Hepatocyte (in vitro differentiated cells): Measurements from ENCODE around the gene CNP. TPM values are rescaled to one million over a fixed set of nuclear protein-coding genes. Genes with fewer than 3 reads are reported as not detected.

Experiments
- DNase-seq: peaks from one replicate; pipeline ENCODE4 v3.0.0-alpha.2; 2016; ENCODE audit warnings: low spot score
- H2AFZ ChIP-seq: fragments of 200-600 bp; sonication (generic); 2 replicates; pipeline ENCODE4 v1.6.0; 2016; ENCODE audit warnings: antibody characterized with exemption, mild to moderate bottlenecking
- H3K27ac ChIP-seq: fragments of 200-600 bp; sonication (generic); 2 replicates; pipeline ENCODE4 v1.5.1; 2016; ENCODE audit warnings: mild to moderate bottlenecking
- H3K27me3 ChIP-seq: fragments of 200-600 bp; sonication (generic); 2 replicates; pipeline ENCODE4 v1.6.1; 2016
- H3K36me3 ChIP-seq: fragments of 200-600 bp; sonication (generic); replicated peaks from 2 replicates; pipeline ENCODE4 v1.5.1; 2016; ENCODE audit warnings: low read depth; ENCODE audit not compliant: insufficient read depth
- H3K4me1 ChIP-seq: fragments of 200-600 bp; sonication (generic); 2 replicates; pipeline ENCODE4 v1.5.1; 2016; ENCODE audit warnings: mild to moderate bottlenecking, moderate library complexity; ENCODE audit not compliant: insufficient read depth
- H3K4me2 ChIP-seq: fragments of 200-600 bp; sonication (generic); 2 replicates; pipeline ENCODE4 v1.6.0; 2016
- H3K4me3 ChIP-seq: fragments of 200-600 bp; sonication (generic); 2 replicates; pipeline ENCODE4 v1.5.1; 2016; ENCODE audit warnings: mild to moderate bottlenecking
- H3K79me2 ChIP-seq: fragments of 200-600 bp; sonication (generic); 2 replicates; pipeline ENCODE4 v1.6.0; 2017; ENCODE audit warnings: mild to moderate bottlenecking
- H3K9me2 ChIP-seq: fragments of 200-600 bp; sonication (generic); replicated peaks from 2 replicates; pipeline ENCODE4 v1.6.0; 2017; ENCODE audit warnings: mild to moderate bottlenecking; ENCODE audit not compliant: insufficient read depth
- H3K9me3 ChIP-seq: fragments of 200-600 bp; sonication (generic); 2 replicates; pipeline ENCODE4 v1.5.1; 2016; ENCODE audit warnings: low read depth, mild to moderate bottlenecking
- H4K20me1 ChIP-seq: fragments of 200-600 bp; sonication (generic); 2 replicates; pipeline ENCODE4 v1.6.0; 2016; ENCODE audit warnings: mild to moderate bottlenecking; ENCODE audit not compliant: insufficient read depth, poor library complexity, severe bottlenecking
- EZH2 ChIP-seq: fragments of 200-600 bp; sonication (generic); IDR thresholded peaks from 2 replicates; pipeline ENCODE4 v1.6.1; 2016; ENCODE audit warnings: antibody characterized with exemption, mild to moderate bottlenecking, borderline replicate concordance
- EZH2phosphoT487 ChIP-seq: fragments of 200-600 bp; sonication (generic); IDR thresholded peaks from one replicate; pipeline ENCODE4 v1.6.1; 2018; ENCODE audit warnings: antibody characterized with exemption, mild to moderate bottlenecking, low read depth, moderate library complexity; ENCODE audit not compliant: unreplicated experiment, severe bottlenecking
- WGBS: methylation state at CpG from one replicate; pipeline ENCODE4 v1.1.6; 2016; ENCODE audit warnings: low lambda C conversion rate; ENCODE audit errors: missing lambda C conversion rate; 5-methylcytosine and 5-hydroxymethylcytosine counted together
- polyA plus RNA-seq: library from polyadenylated mRNA; unstranded; fragments of >200 nt; fragmentation: Nextera tagmentation; extraction: Ambion mirVana; gene quantifications from 2 replicates; pipeline ENCODE4 v1.2.1, GENCODE V29; 2016
- total RNA-seq: library from RNA; depleted of rRNA; stranded (reverse); fragments of >200 nt; gene quantifications from 2 replicates; pipeline ENCODE4 v1.2.3, GENCODE V29; 2014
- TF ChIP-seq, protein P1 (sequence below): fragments of 200-600 bp; sonication (generic); IDR thresholded peaks from 2 replicates; pipeline ENCODE4 v1.5.1; 2016; ENCODE audit warnings: antibody characterized with exemption, mild to moderate bottlenecking; ENCODE audit not compliant: poor library complexity

Gene CNP
- total and polyA plus RNA-seq, 2 experiments from 2014 or later, result 61.4 to 97.0 TPM

DNA sequence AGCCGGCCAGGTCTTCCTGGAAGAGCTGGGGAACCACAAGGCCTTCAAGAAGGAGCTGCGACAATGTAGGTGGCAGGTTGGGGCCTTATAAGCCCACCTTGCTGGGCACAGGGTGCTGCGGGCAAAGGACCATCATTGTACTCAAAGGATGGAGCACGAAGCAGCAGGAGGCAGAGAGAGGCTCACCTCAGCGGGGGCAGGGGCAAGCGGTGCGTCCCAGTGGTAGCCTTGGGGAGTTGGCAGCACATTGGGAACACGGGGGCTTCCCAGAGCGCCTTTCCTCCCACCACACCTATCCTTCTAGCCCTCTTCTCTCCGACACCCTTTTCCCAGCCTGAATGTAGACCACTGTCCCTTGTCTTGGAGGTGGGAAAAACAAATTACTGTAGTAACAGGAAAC is 2.1 kb downstream of the CNP start:
- H3K4me1 ChIP-seq, result peaks cover 17% of the 10 kb centered on the region
- no peaks in the 10 kb centered on the region for H3K9me3 ChIP-seq
- peaks cover 52% of the 10 kb centered on the region for H3K79me2 ChIP-seq
- WGBS, result 97% methylated on average over 10 of the region's 10 CpGs
- no peak overlapping the region for H3K4me2 ChIP-seq
- H3K27me3 ChIP-seq, result no peaks in the 10 kb centered on the region
- H3K9me2 ChIP-seq, result no peaks in the 10 kb centered on the region
- no peak for TF ChIP-seq EZH2phosphoT487
- DNase-seq, result no peak
- peaks cover 8% of the 10 kb centered on the region for H4K20me1 ChIP-seq
- H3K4me3 ChIP-seq, result no peak overlapping the region
- H3K27ac ChIP-seq, result no peak overlapping the region
- H3K36me3 ChIP-seq, result no peaks in the 10 kb centered on the region
- H2AFZ ChIP-seq, result no peak overlapping the region

DNA sequence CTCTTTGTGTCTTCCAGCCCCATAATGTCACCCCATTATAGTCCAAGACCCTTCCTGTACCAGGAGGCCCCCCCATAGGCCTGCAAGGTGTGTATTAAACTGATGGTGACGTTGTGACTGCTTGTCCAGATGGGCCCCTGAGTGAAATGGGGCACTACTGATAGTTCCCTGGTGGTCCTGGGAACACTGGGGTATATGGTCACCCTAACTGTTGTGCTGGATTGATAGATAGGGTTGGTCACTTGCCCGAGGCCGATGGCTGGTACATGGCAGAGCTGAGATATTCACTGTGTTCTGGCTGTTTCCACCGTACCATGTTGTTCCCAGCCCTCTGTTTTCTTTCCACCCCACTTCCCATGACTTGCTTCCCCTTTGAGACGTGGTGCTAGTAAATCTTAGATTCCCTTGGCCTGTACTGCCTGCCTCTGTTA is 4.3 kb downstream of the CNP start:
- no peak overlapping the region for H3K27ac ChIP-seq
- H3K36me3 ChIP-seq, result no peaks in the 10 kb centered on the region
- H3K27me3 ChIP-seq, result no peaks in the 10 kb centered on the region
- H3K9me2 ChIP-seq, result no peaks in the 10 kb centered on the region
- no peak overlapping the region for H3K4me2 ChIP-seq
- 90% methylated on average over 5 of the region's 5 CpGs for WGBS
- H3K9me3 ChIP-seq, result no peaks in the 10 kb centered on the region
- H3K4me1 ChIP-seq, result peaks cover 12% of the 10 kb centered on the region
- peaks cover 8% of the 10 kb centered on the region for H4K20me1 ChIP-seq
- H2AFZ ChIP-seq, result no peak overlapping the region
- no peak overlapping the region for H3K4me3 ChIP-seq
- no peak for DNase-seq
- peaks cover 52% of the 10 kb centered on the region for H3K79me2 ChIP-seq
- TF ChIP-seq, protein P1, sequence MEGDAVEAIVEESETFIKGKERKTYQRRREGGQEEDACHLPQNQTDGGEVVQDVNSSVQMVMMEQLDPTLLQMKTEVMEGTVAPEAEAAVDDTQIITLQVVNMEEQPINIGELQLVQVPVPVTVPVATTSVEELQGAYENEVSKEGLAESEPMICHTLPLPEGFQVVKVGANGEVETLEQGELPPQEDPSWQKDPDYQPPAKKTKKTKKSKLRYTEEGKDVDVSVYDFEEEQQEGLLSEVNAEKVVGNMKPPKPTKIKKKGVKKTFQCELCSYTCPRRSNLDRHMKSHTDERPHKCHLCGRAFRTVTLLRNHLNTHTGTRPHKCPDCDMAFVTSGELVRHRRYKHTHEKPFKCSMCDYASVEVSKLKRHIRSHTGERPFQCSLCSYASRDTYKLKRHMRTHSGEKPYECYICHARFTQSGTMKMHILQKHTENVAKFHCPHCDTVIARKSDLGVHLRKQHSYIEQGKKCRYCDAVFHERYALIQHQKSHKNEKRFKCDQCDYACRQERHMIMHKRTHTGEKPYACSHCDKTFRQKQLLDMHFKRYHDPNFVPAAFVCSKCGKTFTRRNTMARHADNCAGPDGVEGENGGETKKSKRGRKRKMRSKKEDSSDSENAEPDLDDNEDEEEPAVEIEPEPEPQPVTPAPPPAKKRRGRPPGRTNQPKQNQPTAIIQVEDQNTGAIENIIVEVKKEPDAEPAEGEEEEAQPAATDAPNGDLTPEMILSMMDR, result no peak
- TF ChIP-seq EZH2phosphoT487, result no peak
- no peak for TF ChIP-seq EZH2

DNA sequence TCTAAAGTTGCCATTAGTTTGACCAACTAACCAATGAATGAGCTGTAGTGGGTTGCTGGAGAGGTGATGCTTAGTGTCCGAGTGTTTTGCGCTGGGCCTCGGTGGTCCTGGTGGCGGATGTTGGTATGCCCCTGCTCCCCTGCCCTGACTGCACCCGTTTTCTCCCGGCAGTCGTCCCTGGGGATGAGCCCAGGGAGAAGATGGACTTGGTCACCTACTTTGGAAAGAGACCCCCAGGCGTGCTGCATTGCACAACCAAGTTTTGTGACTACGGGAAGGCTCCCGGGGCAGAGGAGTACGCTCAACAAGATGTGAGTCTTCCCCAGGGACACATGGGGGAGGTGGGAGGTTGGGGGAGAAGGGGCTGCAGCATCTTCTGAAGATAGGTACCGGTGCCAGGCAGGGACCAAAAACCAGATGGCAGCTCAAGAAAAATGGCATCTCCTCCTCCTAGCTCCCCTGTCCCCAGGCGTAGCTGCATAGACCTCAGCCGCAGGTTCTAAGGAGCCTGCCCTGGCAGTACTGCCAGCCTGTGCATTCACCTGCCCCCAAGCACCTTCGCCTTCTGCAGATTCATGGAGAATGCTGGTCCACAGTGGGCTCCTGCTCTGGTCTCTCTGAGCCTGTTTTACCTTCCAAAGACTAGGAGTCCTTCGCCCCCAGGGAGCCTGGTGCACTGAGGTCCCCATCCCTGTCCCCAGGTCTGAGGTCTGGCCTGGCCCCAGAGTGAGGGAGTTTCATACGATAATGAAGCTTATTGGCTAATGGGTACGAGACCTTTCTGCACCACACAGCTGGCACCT is 5.3 kb downstream of the CNP start:
- no peak overlapping the region for H2AFZ ChIP-seq
- no peaks in the 10 kb centered on the region for H3K36me3 ChIP-seq
- no peaks in the 10 kb centered on the region for H3K27me3 ChIP-seq
- H3K4me2 ChIP-seq, result no peak overlapping the region
- peaks cover 8% of the 10 kb centered on the region for H4K20me1 ChIP-seq
- WGBS, result 92% methylated on average over 18 of the region's 18 CpGs
- peaks cover 12% of the 10 kb centered on the region for H3K4me1 ChIP-seq
- H3K9me2 ChIP-seq, result no peaks in the 10 kb centered on the region
- H3K4me3 ChIP-seq, result no peak overlapping the region
- no peaks in the 10 kb centered on the region for H3K9me3 ChIP-seq
- no peak overlapping the region for H3K27ac ChIP-seq
- H3K79me2 ChIP-seq, result peaks cover 50% of the 10 kb centered on the region
- TF ChIP-seq, protein P1, result no peak
- TF ChIP-seq EZH2phosphoT487, result no peak
- TF ChIP-seq EZH2, result no peak
- DNase-seq, result no peak

GRCh38 chr17:41972571-41973407 is 6.2 kb downstream of the CNP start:
- H4K20me1 ChIP-seq, result peaks cover 8% of the 10 kb centered on the region
- H3K79me2 ChIP-seq, result peaks cover 42% of the 10 kb centered on the region

More at GRCh38 chr17:41972571-41973407, 6.2 kb downstream of the CNP start:
- 89% methylated on average over 22 of the region's 22 CpGs for whole genome bisulfite sequencing
- H3K4me1 ChIP-seq, result peaks cover 7% of the 10 kb centered on the region
- no peak for DNase-seq
- H2AFZ ChIP-seq, result no peak overlapping the region
- no peaks in the 10 kb centered on the region for H3K36me3 ChIP-seq
- no peaks in the 10 kb centered on the region for H3K27me3 ChIP-seq
- no peak overlapping the region for H3K4me2 ChIP-seq
- H3K4me3 ChIP-seq, result no peak overlapping the region
- no peaks in the 10 kb centered on the region for H3K9me3 ChIP-seq
- H3K27ac ChIP-seq, result no peak overlapping the region
- H3K9me2 ChIP-seq, result no peaks in the 10 kb centered on the region
- TF ChIP-seq EZH2phosphoT487, result no peak
- TF ChIP-seq EZH2, result no peak
- TF ChIP-seq, protein P1, result no peak
